K562 (cell line): Measurements from ENCODE around the gene PEX7. TPM values are rescaled to one million over a fixed set of nuclear protein-coding genes. Genes with fewer than 3 reads are reported as not detected.
A peak's percentile ranks its signal among the peaks of the same experiment; 100 is the strongest.

Source experiments
- ATAC-seq: fragments of 200-7000 bp; cut with Tn5 transposase; 3 replicates; pipeline ENCODE4 v1.9.1; 2020; ENCODE audit warnings: moderate library complexity
- BruUV-seq: library from RNA; stranded (reverse); fragments of 400-500 nt; replicated peaks from 2 replicates; lab custom pipeline; 2021; lab: Mats Ljungman, UMichigan
- CTCF ChIA-PET: fragments of 300-600 bp; formaldehyde crosslinking; extraction: SDS; loops from one replicate; lab custom pipeline; 2021; ENCODE audit warnings: low intra/inter-chr PET ratio; lab: Yijun Ruan, JAX
- POLR2A ChIA-PET: fragments of 300-600, 350-650 bp; sonication (Branson Sonifier 250); formaldehyde crosslinking; extraction: SDS; loops from one replicate; lab custom pipeline; 2021; ENCODE audit warnings: antibody characterized with exemption, inconsistent platforms; lab: Yijun Ruan, JAX
- DNase-seq, 4 experiments: peaks; one replicate each; pipeline versions ENCODE4 v3.0.0 to v3.0.0-alpha.2; 2011 to 2018; ENCODE audit warnings: low spot score in 3 of 4, mixed read lengths in 3 of 4; ENCODE audit errors: extremely low read depth in 1 of 4
- FAIRE-seq: peaks from 2 replicates; lab custom pipeline; 2011; peaks lifted over from hg19 to GRCh38; lab: Jason Lieb, UNC
- H2AFZ ChIP-seq: 2 replicates; pipeline ENCODE4 v1.6.0; 2011; ENCODE audit warnings: low read depth, low read length, control low read depth, inconsistent platforms
- H3K27ac ChIP-seq: fragments of 200-600 bp; 3 replicates; pipeline ENCODE4 v1.8.0; 2011; ENCODE audit warnings: low read depth, mild to moderate bottlenecking, control low read depth, inconsistent platforms, low read length, moderate library complexity, mixed read lengths; ENCODE audit errors: extremely low read depth
- H3K27me3 ChIP-seq, 2 experiments: fragments of 300-600 bp in 1 of 2; 2 replicates in 1 of 2; 3 replicates in 1 of 2; pipeline versions ENCODE4 v1.6.0 to v1.8.0; 2011; ENCODE audit warnings: inconsistent platforms in 2 of 2, low read length in 2 of 2, mild to moderate bottlenecking in 1 of 2, mixed read lengths in 1 of 2, moderate library complexity in 1 of 2; ENCODE audit not compliant: control insufficient read depth in 2 of 2, insufficient read depth in 2 of 2
- H3K36me3 ChIP-seq: fragments of 300-600 bp; 3 replicates; pipeline ENCODE4 v1.8.0; 2011; ENCODE audit warnings: mild to moderate bottlenecking, low read length, inconsistent platforms; ENCODE audit not compliant: control insufficient read depth, insufficient read depth
- H3K4me1 ChIP-seq, 2 experiments: fragments of 200-600 bp in 1 of 2; replicated peaks in 1 of 2; 2 replicates in 1 of 2; 3 replicates in 1 of 2; pipeline versions ENCODE4 v1.5.1 to v1.8.0; 2011; ENCODE audit warnings: inconsistent platforms in 2 of 2, low read length in 2 of 2, mild to moderate bottlenecking in 1 of 2, mixed read lengths in 1 of 2, moderate library complexity in 1 of 2; ENCODE audit not compliant: control insufficient read depth in 2 of 2, insufficient read depth in 2 of 2
- H3K4me2 ChIP-seq: 2 replicates; pipeline ENCODE4 v1.6.1; 2011; ENCODE audit warnings: low read length, control low read depth, inconsistent platforms, mixed read lengths; ENCODE audit not compliant: insufficient read depth
- H3K4me3 ChIP-seq: fragments of 200-600 bp; sonication (generic), shearing (Covaris generic); 2 replicates; pipeline ENCODE4 v1.5.1; 2016; ENCODE audit warnings: control low read depth, inconsistent platforms
- H3K79me2 ChIP-seq: fragments of 200-600 bp; 3 replicates; pipeline ENCODE4 v1.8.0; 2011; ENCODE audit warnings: low read length, inconsistent platforms; ENCODE audit not compliant: control insufficient read depth, insufficient read depth
- H3K9ac ChIP-seq, 2 experiments: 2 replicates each; pipeline versions ENCODE4 v1.6.0 to v1.6.1; 2011; ENCODE audit warnings: low read depth in 2 of 2, low read length in 2 of 2, control low read depth in 1 of 2, inconsistent platforms in 1 of 2, mild to moderate bottlenecking in 1 of 2, mixed read lengths in 1 of 2; ENCODE audit not compliant: insufficient read depth in 1 of 2
- H3K9me1 ChIP-seq: one replicate; pipeline ENCODE4 v1.6.0; 2011; ENCODE audit warnings: inconsistent platforms, mild to moderate bottlenecking, low read length, moderate library complexity; ENCODE audit not compliant: control insufficient read depth, insufficient read depth
- H3K9me3 ChIP-seq: replicated peaks from 2 replicates; pipeline ENCODE4 v1.5.1; 2011; ENCODE audit warnings: low read depth, low read length, inconsistent platforms; ENCODE audit not compliant: control insufficient read depth, insufficient read depth
- H4K20me1 ChIP-seq: replicated peaks from 2 replicates; pipeline ENCODE4 v1.6.1; 2011; ENCODE audit warnings: low read length, inconsistent platforms, mixed read lengths; ENCODE audit not compliant: control insufficient read depth, insufficient read depth
- BRD9 ChIP-seq: fragments of 450-650 bp; IDR thresholded peaks from 2 replicates; pipeline ENCODE4 v1.6.1; 2018; ENCODE audit warnings: low read depth; ENCODE audit not compliant: partially characterized antibody
- CHD7 ChIP-seq: fragments of 200-600 bp; sonication (generic); IDR thresholded peaks from one replicate; pipeline ENCODE4 v1.6.1; 2012; ENCODE audit warnings: mild to moderate bottlenecking, low read depth, low read length, inconsistent platforms
- EGR1 ChIP-seq: fragments of 450-650 bp; conservative IDR thresholded peaks from 2 replicates; pipeline ENCODE4 v1.6.1; 2017; ENCODE audit warnings: mild to moderate bottlenecking
- ELF4 ChIP-seq: fragments of 450-650 bp; formaldehyde crosslinking; IDR thresholded peaks from 2 replicates; pipeline ENCODE4 v1.4.0; 2022; ENCODE audit warnings: missing genetic modification characterization
- PRMT5 ChIP-seq: sonication (generic); formaldehyde crosslinking; IDR thresholded peaks from 2 replicates; pipeline ENCODE4 v1.5.0; 2020; ENCODE audit warnings: missing genetic modification reagents
- ZNF511 ChIP-seq: sonication (generic); formaldehyde crosslinking; IDR thresholded peaks from 2 replicates; pipeline ENCODE4 v1.8.0; 2022; ENCODE audit warnings: mild to moderate bottlenecking, missing genetic modification reagents
- ZNF780A ChIP-seq: fragments of 250-450 bp; sonication (Bioruptor Pico); IDR thresholded peaks from 2 replicates; pipeline ENCODE4 v1.5.0; 2021; ENCODE audit warnings: mild to moderate bottlenecking
- WGBS: fragments of 100-300 bp; shearing (Covaris generic); methylation state at CpG from one replicate; pipeline ENCODE4 v1.1.6; 2016; ENCODE audit warnings: low coverage, mixed read lengths; ENCODE audit not compliant: insufficient coverage; ENCODE audit errors: missing lambda C conversion rate; 5-methylcytosine and 5-hydroxymethylcytosine counted together
- in situ Hi-C: fragments of 300-500 bp; cut with MboI; formaldehyde crosslinking; loops from 4 replicates; pipeline ENCODE4 v1.15.0; 2018; ENCODE audit warnings: inconsistent platforms, mixed read lengths
- intact Hi-C: fragments of 100-400 bp; cut with micrococcal nuclease; formaldehyde crosslinking; loops from 2 replicates; pipeline ENCODE4 v1.14.2; 2022
- polyA plus RNA-seq, 8 experiments: library from polyadenylated mRNA; depleted of rRNA in 4 of 8; stranded (reverse) in 5 of 8; unstranded in 3 of 8; fragments of >200 nt; fragmentation: Nextera tagmentation in 2 of 8; fragmentation: Illumina TruSeq in 1 of 8; extraction: Ambion mirVana in 2 of 8; extraction: Trizol in 1 of 8; gene quantifications; 2 replicates each; pipeline versions ENCODE4 v1.2.1 to v1.2.3, GENCODE V29; 2011 to 2014; ENCODE audit warnings: inconsistent platforms in 1 of 8, missing spikeins in 1 of 8
- total RNA-seq, 7 experiments: library from RNA; depleted of rRNA in 6 of 7; stranded (reverse); fragments of >200 nt in 6 of 7; fragmentation: Illumina TruSeq in 2 of 7; extraction: Trizol in 2 of 7; gene quantifications; 2 replicates each; pipeline versions ENCODE4 v1.2.1 to v1.2.3, GENCODE V29; 2011 to 2021; ENCODE audit warnings: low replicate concordance in 1 of 7

PEX7 gene
- total and polyA plus RNA-seq, 9 of the 15 experiments (the other 6 are each of a cell fraction or from before 2014, with no cell fraction given), result 1.6 to 12.9 (median 9.1) TPM

- TF ChIP-seq ZNF511 (CRISPR knock-in tag) (no peak), PRMT5 (CRISPR knock-in tag) (no peak)
These were observed 92.6 kb downstream of the PEX7 start (continued) for GRCh38 chr6:136914947-136915346.

- Histone ChIP-seq H3K9ac (no peak overlapping the region), H3K9me3 (no peaks in the 10 kb centered on the region), H3K4me3 (no peak overlapping the region), H2AFZ (no peak overlapping the region), H3K4me2 (no peak overlapping the region), H4K20me1 (no peaks in the 10 kb centered on the region), H3K27ac (no peak overlapping the region), H3K79me2 (no peaks in the 10 kb centered on the region), H3K27me3 (peaks cover 3 to 30% of the 10 kb centered on the region in 2 experiments; a peak in 3 of 5 replicates), H3K36me3 (no peaks in the 10 kb centered on the region), H3K9me1 (no peaks in the 10 kb centered on the region), H3K4me1 (peaks cover 0 to 24% of the 10 kb centered on the region in 2 experiments; a peak in 1 of 5 replicates)
- 27% methylated on average over 3 of the region's 3 CpGs for WGBS
- in situ Hi-C loops (no loop called here), intact Hi-C loops (no loop called here)
- POLR2A ChIA-PET, result interaction anchor here (0.6 to 1.3 kb wide), 2 partner anchors 12 to 15 kb away, joined by 3 read pairs; no protein-coding TSS in a partner anchor
- DNase-seq (no peak), ATAC-seq (peak; percentile 30; the same call in 1 of the 3 replicates), FAIRE-seq (peak; percentile 37)
- BruUV-seq, result no TSS peak
- CTCF ChIA-PET, result no interaction called here
- TF ChIP-seq BRD9 (no peak), ZNF780A (no peak), EGR1 (no peak), ELF4 (CRISPR knock-in tag) (no peak), CHD7 (no peak)
These were observed 96.3 kb downstream of the PEX7 start for GRCh38 chr6:136918706-136919105.
